HUES64 (cell line): ENCODE measurements around the gene MCM8. TPM values are rescaled to one million over a fixed set of nuclear protein-coding genes. Genes with fewer than 3 reads are reported as not detected.

Experiments
- H3K27ac ChIP-seq: 2 replicates; pipeline ENCODE4 v1.7.0; 2013; ENCODE audit warnings: low read depth, low read length, inconsistent platforms
- H3K27me3 ChIP-seq: 2 replicates; pipeline ENCODE4 v1.6.1; 2013; ENCODE audit warnings: mild to moderate bottlenecking, low read length; ENCODE audit not compliant: insufficient read depth
- H3K36me3 ChIP-seq: 2 replicates; pipeline ENCODE4 v1.6.1; 2013; ENCODE audit warnings: mild to moderate bottlenecking, low read length; ENCODE audit not compliant: insufficient read depth
- H3K4me1 ChIP-seq: 2 replicates; pipeline ENCODE4 v1.6.1; 2013; ENCODE audit warnings: mild to moderate bottlenecking, low read length, moderate library complexity; ENCODE audit not compliant: insufficient read depth
- H3K4me3 ChIP-seq: 2 replicates; pipeline ENCODE4 v1.5.1; 2013; ENCODE audit warnings: mild to moderate bottlenecking, low read length, moderate library complexity
- H3K9ac ChIP-seq: 2 replicates; pipeline ENCODE4 v1.6.1; 2013; ENCODE audit warnings: mild to moderate bottlenecking, low read depth, low read length
- H3K9me3 ChIP-seq: 2 replicates; pipeline ENCODE4 v1.6.1; 2013; ENCODE audit warnings: low read depth, low read length; ENCODE audit not compliant: insufficient read depth
- WGBS: fragments of 150-250, 120-280 bp; methylation state at CpG from one replicate; pipeline ENCODE4 v1.1.7; 2013; ENCODE audit warnings: missing lambda C conversion rate; 5-methylcytosine and 5-hydroxymethylcytosine counted together
- polyA plus RNA-seq, 2 experiments: library from polyadenylated mRNA; stranded (reverse); fragments of 50-300 nt; gene quantifications; one replicate each; pipeline ENCODE4 v1.2.3, GENCODE V29; 2013

The MCM8 gene
- 20.4 TPM for polyA plus RNA-seq (2013, experiment 1 of 2)
- polyA plus RNA-seq (2013, experiment 2 of 2) = 21.0 TPM

DNA sequence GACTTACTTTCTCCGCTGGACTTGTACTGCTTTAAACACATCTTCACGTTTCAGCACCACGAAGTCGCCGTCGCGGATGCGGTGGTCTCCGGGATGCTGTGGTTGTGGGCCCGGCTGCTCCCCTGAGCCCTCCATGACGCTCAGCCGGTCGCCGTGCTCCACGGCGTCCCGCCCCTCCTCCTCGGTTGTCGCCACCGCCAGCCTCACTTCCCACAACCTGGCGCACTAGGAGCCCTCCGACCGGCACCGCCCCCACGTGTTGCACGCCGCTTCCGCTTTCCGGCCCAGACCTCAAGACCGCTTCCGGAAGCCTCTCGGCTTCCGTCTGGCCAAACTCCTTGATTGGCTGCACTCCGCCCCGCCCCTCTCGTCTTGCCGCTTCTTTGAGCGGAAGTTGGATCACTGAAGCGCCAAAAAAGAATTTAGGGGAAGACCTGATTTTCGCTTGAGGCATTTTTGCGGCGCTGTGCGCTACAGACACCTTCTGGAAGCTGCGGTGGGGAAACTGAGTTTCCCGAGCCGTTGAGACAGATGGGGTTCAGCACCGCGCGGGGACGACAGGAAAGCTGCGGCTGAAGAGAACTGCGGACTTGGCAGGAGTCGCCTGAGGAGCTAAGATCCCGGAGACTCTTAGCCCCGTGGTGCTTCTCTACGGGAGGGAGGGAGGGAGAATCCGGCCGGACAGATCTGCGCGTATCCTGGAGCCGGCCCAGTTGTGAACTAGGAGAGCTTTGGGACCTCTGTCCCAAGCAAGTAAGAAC lies at the start of gene MCM8, which contains the start of gene TRMT6:
Gene MCM8, plus strand, starts transcription at position 382 of the 761 bp plus-strand sequence. CDS start 1,364 bp downstream, outside the sequence.
Gene TRMT6, minus strand, starts transcription at position 263 of the 761 bp plus-strand sequence. Its CDS starts 128 bp downstream, at position 135.
- peaks cover 65% of the 10 kb centered on the region for H3K36me3 ChIP-seq
- H3K4me1 ChIP-seq = peaks cover 13% of the 10 kb centered on the region; the same call in 1 of the 2 replicates

DNA sequence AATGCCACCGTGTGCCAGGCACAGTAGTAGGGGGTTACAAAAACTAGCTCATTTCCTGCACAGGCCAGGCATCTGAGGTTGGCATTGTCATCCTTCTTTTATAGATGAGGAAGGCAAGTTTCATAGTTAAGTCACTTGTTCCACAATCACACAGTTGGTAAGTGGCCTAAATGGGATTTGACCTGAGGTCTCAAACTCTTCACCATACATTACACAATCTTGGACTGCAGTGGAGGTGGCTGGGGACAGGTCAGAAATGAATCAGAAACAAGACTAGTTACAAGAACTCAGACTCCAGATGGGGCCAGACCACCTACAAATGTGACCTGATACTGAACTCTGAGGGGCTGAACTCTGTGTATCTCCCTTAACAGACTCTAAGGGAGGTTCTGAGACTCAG lies 49.5 kb upstream of the MCM8 start:
- Histone ChIP-seq H3K27me3 (no peaks in the 10 kb centered on the region), H3K4me1 (no peaks in the 10 kb centered on the region), H3K27ac (no peak overlapping the region), H3K9me3 (no peaks in the 10 kb centered on the region), H3K4me3 (no peak overlapping the region), H3K9ac (no peak overlapping the region), H3K36me3 (no peaks in the 10 kb centered on the region)
- 90% methylated on average over 1 of the region's 1 CpG for WGBS

More for the DNA sequence above, at the start of gene MCM8, which contains the start of gene TRMT6:
- Histone ChIP-seq H3K27ac (peak within 1 kb of the TSS; percentile 98), H3K9ac (peak within 1 kb of the TSS; percentile 93), H3K4me3 (peak within 1 kb of the TSS; percentile 96), H3K27me3 (no peaks in the 10 kb centered on the region), H3K9me3 (no peaks in the 10 kb centered on the region)
- under 1% methylated on average over 61 of the region's 61 CpGs for WGBS

GRCh38 chr20:5908981-5909380 lies 41.5 kb upstream of the MCM8 start:
- Histone ChIP-seq H3K36me3 (no peaks in the 10 kb centered on the region), H3K27ac (no peak overlapping the region), H3K27me3 (peaks cover 13% of the 10 kb centered on the region), H3K9me3 (no peaks in the 10 kb centered on the region), H3K4me1 (0 out of 2 replicates have a peak, but pooled peaks cover 7% of the 10 kb centered on the region), H3K4me3 (no peak overlapping the region), H3K9ac (no peak overlapping the region)
- WGBS = 86% methylated on average over 2 of the region's 2 CpGs

DNA sequence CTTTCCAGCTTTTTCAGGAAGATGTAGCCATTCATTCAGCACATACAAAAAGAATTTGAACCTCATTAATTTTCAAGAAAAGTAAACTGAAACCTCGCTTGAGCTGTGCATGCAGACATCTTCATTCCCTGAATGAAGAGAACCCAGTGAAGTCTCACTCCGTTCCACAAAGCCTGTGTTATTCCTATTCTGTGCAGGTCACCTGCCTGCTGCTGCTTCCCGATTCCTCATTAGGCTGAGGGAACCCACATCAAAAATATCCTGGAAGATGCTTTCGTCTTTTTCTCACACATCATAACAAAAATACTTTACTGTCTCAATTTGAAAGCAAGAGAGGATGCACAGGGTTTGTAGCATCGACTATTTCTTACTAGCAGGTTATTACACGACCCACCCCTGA lies 40.3 kb upstream of the MCM8 start:
- no peaks in the 10 kb centered on the region for H3K36me3 ChIP-seq
- H3K4me3 ChIP-seq = no peak overlapping the region
- no peaks in the 10 kb centered on the region for H3K9me3 ChIP-seq
- peaks cover 13% of the 10 kb centered on the region for H3K27me3 ChIP-seq
- H3K27ac ChIP-seq = no peak overlapping the region
- no peak overlapping the region for H3K9ac ChIP-seq
- H3K4me1 ChIP-seq = peaks cover 13% of the 10 kb centered on the region; the same call in 1 of the 2 replicates
- 77% methylated on average over 6 of the region's 6 CpGs for WGBS

- Histone ChIP-seq H3K9me3 (no peaks in the 10 kb centered on the region), H3K27me3 (peaks cover 13% of the 10 kb centered on the region), H3K9ac (no peak overlapping the region), H3K4me1 (peaks cover 12% of the 10 kb centered on the region; the same call in 1 of the 2 replicates), H3K4me3 (no peak overlapping the region), H3K27ac (no peak overlapping the region), H3K36me3 (no peaks in the 10 kb centered on the region)
- no CpG with 5 or more reads among the region's 2 CpGs for WGBS
These were observed 37.3 kb upstream of the MCM8 start for GRCh38 chr20:5913166-5913565.

DNA sequence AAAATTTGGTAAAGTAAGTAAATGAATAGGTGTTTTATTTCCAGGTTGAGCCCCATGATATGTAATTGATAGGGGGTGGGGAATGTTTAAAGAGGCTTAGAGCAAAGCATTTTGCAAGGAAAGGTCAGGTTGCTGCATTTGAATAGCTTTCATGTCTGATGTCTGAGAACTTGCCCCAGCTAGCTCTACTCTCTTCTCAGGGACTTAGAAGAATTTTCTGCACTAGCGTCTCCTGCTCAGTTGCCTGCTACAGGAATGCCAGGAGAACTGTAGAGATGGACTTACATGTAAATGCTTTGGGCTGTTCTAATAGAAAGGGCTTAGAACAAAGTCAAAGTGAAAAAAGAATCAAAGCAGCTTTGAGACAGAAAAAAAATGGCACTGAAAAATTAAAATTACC lies 35.6 kb upstream of the MCM8 start:
- no peaks in the 10 kb centered on the region for H3K36me3 ChIP-seq
- H3K9ac ChIP-seq = no peak overlapping the region
- no peak overlapping the region for H3K27ac ChIP-seq
- no peaks in the 10 kb centered on the region for H3K9me3 ChIP-seq
- no peak overlapping the region for H3K4me3 ChIP-seq
- H3K4me1 ChIP-seq = peaks cover 24% of the 10 kb centered on the region
- 14% methylated on average over 1 of the region's 1 CpG for WGBS
- H3K27me3 ChIP-seq = peaks cover 13% of the 10 kb centered on the region

DNA sequence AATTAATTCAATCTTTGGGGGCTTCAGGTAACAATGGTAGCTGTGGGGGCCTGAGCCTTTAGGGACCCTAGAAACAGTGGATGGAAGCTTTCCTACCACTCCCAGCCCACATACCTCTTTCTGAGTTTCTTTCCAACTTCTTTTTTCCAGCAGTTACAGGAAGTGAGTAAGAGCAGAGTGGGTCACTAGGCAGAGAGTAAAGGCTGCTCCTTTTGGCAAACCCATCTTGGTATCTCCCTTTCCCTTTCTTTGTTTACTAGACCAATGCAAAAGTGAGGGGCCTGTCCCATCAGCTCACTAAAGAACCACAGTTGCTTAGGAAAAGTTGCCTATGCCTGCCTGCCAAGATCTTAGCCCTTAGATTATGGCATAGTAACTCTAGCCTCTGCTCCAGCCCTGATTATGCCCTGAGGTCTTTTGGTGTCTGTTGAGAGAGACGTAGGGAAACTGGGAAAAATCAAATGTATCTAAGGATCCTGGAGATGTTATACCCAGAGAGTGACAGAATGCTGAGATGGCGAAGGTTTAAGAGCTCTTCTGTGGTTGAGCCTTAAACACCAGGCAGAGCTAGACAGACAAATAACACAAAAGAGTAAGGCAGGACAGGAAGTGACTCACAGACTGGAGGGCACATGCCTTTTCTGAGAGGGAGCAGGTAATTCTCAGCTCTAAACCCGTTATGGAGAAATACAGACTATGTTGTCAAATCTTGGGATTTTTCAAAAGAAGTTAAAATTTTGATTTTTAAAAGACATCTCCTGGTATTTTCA lies 31.4 kb upstream of the MCM8 start:
- Histone ChIP-seq H3K4me1 (peaks cover 24% of the 10 kb centered on the region), H3K27ac (peak overlapping the region; percentile 16; the same call in 1 of the 2 replicates), H3K27me3 (no peaks in the 10 kb centered on the region), H3K9ac (peak overlapping the region; percentile 5; the same call in 1 of the 2 replicates), H3K36me3 (no peaks in the 10 kb centered on the region), H3K9me3 (no peaks in the 10 kb centered on the region), H3K4me3 (no peak overlapping the region)
- 58% methylated on average over 3 of the region's 3 CpGs for WGBS

DNA sequence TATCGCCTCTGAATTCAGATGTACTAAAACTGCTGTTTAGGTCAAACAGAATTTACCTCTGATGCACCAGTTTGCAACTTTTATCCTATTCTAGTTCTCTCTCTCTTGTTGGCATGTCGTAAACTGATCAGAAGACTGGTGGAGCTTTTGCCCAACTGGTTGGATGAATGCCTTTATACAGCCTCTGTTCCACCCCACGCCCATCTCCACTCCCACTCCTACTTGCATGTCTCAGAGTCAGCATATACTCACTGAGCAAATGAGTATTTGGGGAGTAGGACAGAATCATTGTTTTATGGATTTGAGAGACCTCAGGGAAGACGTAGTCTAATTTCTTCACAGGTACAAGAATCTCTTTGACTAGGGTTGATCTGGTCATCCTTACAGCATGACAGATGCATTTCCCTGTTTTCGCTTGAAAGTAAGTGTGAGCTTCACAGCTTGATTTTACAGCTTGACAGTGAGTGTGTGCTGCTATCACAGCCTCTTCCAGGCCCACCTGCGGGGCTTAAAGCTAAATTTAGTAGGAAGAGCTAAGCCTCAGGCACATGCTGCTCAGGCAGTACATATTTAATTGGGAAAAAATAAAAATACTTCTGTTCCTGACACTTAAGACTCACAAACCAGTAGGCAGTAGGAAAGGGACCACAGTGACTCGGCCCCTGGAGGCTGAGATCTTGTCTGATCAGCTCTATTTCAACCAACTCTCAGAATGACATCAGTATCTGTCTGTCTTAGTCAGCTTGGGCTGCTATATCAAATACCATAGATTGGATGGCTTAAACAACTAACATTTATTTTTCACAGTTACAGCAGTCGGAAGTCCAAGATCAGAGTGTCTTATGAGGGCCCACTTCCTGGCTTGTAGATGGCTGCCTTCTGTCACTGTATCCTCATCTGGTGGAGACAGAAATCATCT lies 30.6 kb upstream of the MCM8 start:
- no peaks in the 10 kb centered on the region for H3K36me3 ChIP-seq
- 80% methylated on average over 8 of the region's 8 CpGs for WGBS
- H3K9me3 ChIP-seq = no peaks in the 10 kb centered on the region
- no peak overlapping the region for H3K4me3 ChIP-seq
- H3K4me1 ChIP-seq = peaks cover 21% of the 10 kb centered on the region
- no peak overlapping the region for H3K27ac ChIP-seq
- no peaks in the 10 kb centered on the region for H3K27me3 ChIP-seq
- no peak overlapping the region for H3K9ac ChIP-seq

- H3K27ac ChIP-seq = no peak overlapping the region
These were observed 29.9 kb upstream of the MCM8 start for GRCh38 chr20:5920581-5920980.

DNA sequence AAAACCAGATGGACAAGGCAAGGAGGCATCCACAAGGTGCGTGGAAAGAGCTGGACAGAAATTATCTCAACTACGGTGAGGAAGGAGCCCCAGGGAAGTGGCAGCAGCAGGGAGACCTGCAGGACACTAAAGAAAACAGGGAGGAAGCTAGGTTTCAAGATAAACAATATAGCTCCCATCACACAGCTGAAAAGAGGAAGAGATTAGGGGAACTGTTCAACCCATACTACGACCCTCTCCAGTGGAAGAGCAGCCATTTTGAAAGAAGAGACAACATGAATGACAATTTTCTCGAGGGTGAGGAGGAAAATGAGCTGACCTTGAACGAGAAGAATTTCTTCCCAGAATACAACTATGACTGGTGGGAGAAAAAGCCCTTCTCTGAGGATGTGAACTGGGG lies 27.0 kb upstream of the MCM8 start:
- H3K9me3 ChIP-seq = no peaks in the 10 kb centered on the region
- no peaks in the 10 kb centered on the region for H3K36me3 ChIP-seq
- peaks cover 16% of the 10 kb centered on the region; the same call in 1 of the 2 replicates for H3K4me1 ChIP-seq
- H3K27ac ChIP-seq = no peak overlapping the region
- H3K4me3 ChIP-seq = no peak overlapping the region
- H3K9ac ChIP-seq = no peak overlapping the region
- 96% methylated on average over 5 of the region's 5 CpGs for whole genome bisulfite sequencing
- H3K27me3 ChIP-seq = no peaks in the 10 kb centered on the region

More at GRCh38 chr20:5920581-5920980, 29.9 kb upstream of the MCM8 start:
- H3K4me3 ChIP-seq = no peak overlapping the region
- H3K36me3 ChIP-seq = no peaks in the 10 kb centered on the region
- no peak overlapping the region for H3K9ac ChIP-seq
- H3K27me3 ChIP-seq = no peaks in the 10 kb centered on the region
- WGBS = 66% methylated on average over 1 of the region's 1 CpG
- peaks cover 16% of the 10 kb centered on the region; the same call in 1 of the 2 replicates for H3K4me1 ChIP-seq
- no peaks in the 10 kb centered on the region for H3K9me3 ChIP-seq
